GM12878 (cell line): Measurements from ENCODE around the gene THAP4. TPM values are rescaled to one million over a fixed set of nuclear protein-coding genes. Genes with fewer than 3 reads are reported as not detected.

Experiments used
- ATAC-seq: fragments of 200-7000 bp; cut with Tn5 transposase; 3 replicates; pipeline ENCODE4 v1.9.1; 2020; ENCODE audit warnings: mild to moderate bottlenecking, moderate library complexity
- BruUV-seq: library from RNA; stranded (reverse); fragments of 400-500 nt; replicated peaks from 2 replicates; lab custom pipeline; 2021; lab: Mats Ljungman, UMichigan
- CTCF ChIA-PET: fragments of 300-600 bp; sonication (Branson Sonifier 250); formaldehyde crosslinking; extraction: SDS; loops from one replicate; lab custom pipeline; 2021; ENCODE audit warnings: inconsistent platforms; lab: Yijun Ruan, JAX
- POLR2A ChIA-PET: fragments of 350-600 bp; formaldehyde crosslinking; extraction: SDS; loops from one replicate; lab custom pipeline; 2021; ENCODE audit warnings: inconsistent platforms; lab: Charles Lee
- RAD21 ChIA-PET: fragments of 300-600 bp; sonication (Branson Sonifier 250); formaldehyde crosslinking; loops from one replicate; lab custom pipeline; 2023; ENCODE audit warnings: antibody characterized with exemption; ENCODE audit not compliant: unreplicated experiment; lab: Charles Lee
- SMC1A ChIA-PET: fragments of 300-600 bp; sonication (Branson Sonifier 250); formaldehyde crosslinking; loops from one replicate; lab custom pipeline; 2023; ENCODE audit not compliant: unreplicated experiment, uncharacterized antibody; lab: Charles Lee
- DNase-seq: peaks from one replicate; pipeline ENCODE4 v3.0.0-alpha.2; 2011; ENCODE audit warnings: low read depth, low spot score
- FAIRE-seq: peaks from 3 replicates; lab custom pipeline; 2011; peaks lifted over from hg19 to GRCh38; lab: Jason Lieb, UNC
- H2AFZ ChIP-seq: 2 replicates; pipeline ENCODE4 v1.6.0; 2011; ENCODE audit warnings: low read depth, low read length, control low read depth; ENCODE audit not compliant: control insufficient read depth
- H3K27ac ChIP-seq: 2 replicates; pipeline ENCODE4 v1.5.1; 2011; ENCODE audit warnings: control low read depth; ENCODE audit not compliant: control insufficient read depth, insufficient read depth
- H3K27me3 ChIP-seq, 2 experiments: replicated peaks in 1 of 2; 2 replicates each; pipeline versions ENCODE4 v1.6.0 to v1.6.1; 2011; ENCODE audit warnings: low read length in 1 of 2; ENCODE audit not compliant: control insufficient read depth in 2 of 2, insufficient read depth in 2 of 2
- H3K36me3 ChIP-seq, 2 experiments: 2 replicates each; pipeline ENCODE4 v1.5.1; 2011; ENCODE audit warnings: low read length in 1 of 2; ENCODE audit not compliant: control insufficient read depth in 2 of 2, insufficient read depth in 2 of 2
- H3K4me1 ChIP-seq: 2 replicates; pipeline ENCODE4 v1.6.1; 2011; ENCODE audit warnings: mild to moderate bottlenecking, low read length, moderate library complexity, mixed read lengths; ENCODE audit not compliant: control insufficient read depth, insufficient read depth
- H3K4me2 ChIP-seq: 2 replicates; pipeline ENCODE4 v1.6.0; 2011; ENCODE audit warnings: control low read depth; ENCODE audit not compliant: control insufficient read depth, insufficient read depth
- H3K4me3 ChIP-seq: fragments of 200-600 bp; sonication (generic); 2 replicates; pipeline ENCODE4 v1.5.1; 2016
- H3K79me2 ChIP-seq: 2 replicates; pipeline ENCODE4 v1.6.0; 2011; ENCODE audit warnings: low read length; ENCODE audit not compliant: control insufficient read depth, insufficient read depth
- H3K9ac ChIP-seq: 2 replicates; pipeline ENCODE4 v1.8.0; 2011; ENCODE audit warnings: low read length, control low read depth, mixed read lengths; ENCODE audit not compliant: control insufficient read depth, insufficient read depth
- H3K9me3 ChIP-seq: replicated peaks from 3 replicates; pipeline ENCODE4 v1.5.1; 2011; ENCODE audit warnings: mild to moderate bottlenecking, low read length; ENCODE audit not compliant: control insufficient read depth, insufficient read depth
- H4K20me1 ChIP-seq: 2 replicates; pipeline ENCODE4 v1.6.0; 2011; ENCODE audit not compliant: control insufficient read depth, insufficient read depth
- CBFB ChIP-seq: IDR thresholded peaks from 2 replicates; pipeline ENCODE4 v1.6.1; 2016; ENCODE audit warnings: antibody characterized with exemption, low read depth
- CBX3 ChIP-seq: fragments of 200-600 bp; sonication (generic); IDR thresholded peaks from 2 replicates; pipeline ENCODE4 v1.6.1; 2016; ENCODE audit warnings: low read depth, borderline replicate concordance
- E2F8 ChIP-seq: fragments of 450-650 bp; IDR thresholded peaks from 2 replicates; pipeline ENCODE4 v1.6.1; 2018; ENCODE audit warnings: mild to moderate bottlenecking, low read depth, moderate library complexity; ENCODE audit not compliant: partially characterized antibody
- MTA2 ChIP-seq: fragments of 450-650 bp; IDR thresholded peaks from 2 replicates; pipeline ENCODE4 v1.6.1; 2016; ENCODE audit warnings: low read depth, mild to moderate bottlenecking, moderate library complexity
- POLR2A ChIP-seq: IDR thresholded peaks from 2 replicates; pipeline ENCODE4 v1.6.1; 2011; ENCODE audit warnings: low read depth, mild to moderate bottlenecking, low read length
- YY1 ChIP-seq: IDR thresholded peaks from 2 replicates; pipeline ENCODE4 v1.6.1; 2011; ENCODE audit warnings: low read depth, mild to moderate bottlenecking, low read length
- WGBS: methylation state at CpG from one replicate; pipeline ENCODE4 v1.1.6; 2016; ENCODE audit warnings: low lambda C conversion rate; ENCODE audit not compliant: insufficient replicate concordance, insufficient coverage; ENCODE audit errors: missing lambda C conversion rate; 5-methylcytosine and 5-hydroxymethylcytosine counted together
- in situ Hi-C: fragments of 300-500 bp; cut with MboI; formaldehyde crosslinking; loops from 9 replicates; pipeline ENCODE4 v1.14.3; 2018; ENCODE audit warnings: mixed read lengths
- intact Hi-C: fragments of 100-400 bp; cut with micrococcal nuclease; formaldehyde crosslinking; loops from one replicate; pipeline ENCODE4 v1.14.2; 2022; ENCODE audit not compliant: unreplicated experiment
- polyA plus RNA-seq, 11 experiments: library from polyadenylated mRNA; depleted of rRNA in 4 of 11; unstranded in 6 of 11; stranded (reverse) in 5 of 11; fragments of >200 nt; fragmentation: Nextera tagmentation in 4 of 11; fragmentation: Illumina TruSeq in 1 of 11; extraction: Ambion mirVana in 4 of 11; extraction: Trizol in 1 of 11; gene quantifications; 1 replicate in 1 of 11; 2 replicates in 10 of 11; pipeline versions ENCODE4 v1.2.1 to v1.2.3, GENCODE V29; 2011 to 2016; ENCODE audit warnings: inconsistent platforms in 2 of 11, missing spikeins in 2 of 11, low read depth in 1 of 11
- total RNA-seq, 4 experiments: library from RNA; depleted of rRNA in 3 of 4; stranded (reverse); fragments of >200 nt in 3 of 4; fragmentation: Illumina TruSeq in 1 of 4; extraction: Trizol in 1 of 4; gene quantifications; 2 replicates each; pipeline versions ENCODE4 v1.2.1 to v1.2.3, GENCODE V29; 2013 to 2021

THAP4 gene
- total and polyA plus RNA-seq, 10 of the 15 experiments (the other 5 are each of a cell fraction or from before 2014, with no cell fraction given) = 12.9 to 67.7 (median 44.5) TPM

DNA sequence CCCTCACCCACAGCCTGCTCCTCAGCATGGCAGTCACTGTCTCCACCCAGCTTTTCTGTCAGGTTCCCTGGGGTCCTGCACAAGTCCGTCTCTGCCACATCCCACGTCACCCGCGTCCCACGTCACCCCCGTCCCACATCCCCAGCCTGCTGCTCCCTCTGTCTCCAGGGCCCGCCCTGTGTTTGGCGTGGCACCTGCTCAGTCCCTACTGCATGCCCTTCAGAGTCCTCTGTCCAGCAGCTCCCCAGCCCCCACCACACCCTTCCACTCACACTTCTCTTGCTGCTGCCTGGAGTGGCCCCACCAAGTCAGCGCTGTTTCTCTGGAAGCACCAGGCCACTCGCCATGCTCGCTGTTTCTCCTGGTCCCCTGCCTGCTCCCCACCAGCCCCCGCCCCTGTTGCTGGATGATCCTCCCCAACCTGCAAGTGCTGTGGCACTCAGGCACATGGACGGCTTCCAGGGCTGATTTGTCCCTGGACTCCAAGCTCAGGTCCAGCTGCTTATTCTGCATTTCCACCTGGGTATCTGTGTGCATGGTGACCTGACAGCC lies 19.3 kb upstream of the THAP4 start:
- no peak overlapping the region for H3K4me3 ChIP-seq
- no TSS peak for BruUV-seq
- H3K79me2 ChIP-seq = no peaks in the 10 kb centered on the region
- ChIA-PET POLR2A (no interaction called here), SMC1A (no interaction called here), CTCF (no interaction called here), RAD21 (interaction anchor here (0.9 kb wide), 1 partner anchor 222 kb away, joined by 3 read pairs; no protein-coding TSS in a partner anchor)
- no peak overlapping the region for H3K4me2 ChIP-seq
- DNase-seq (no peak), FAIRE-seq (no peak), ATAC-seq (no peak)
- TF ChIP-seq YY1 (no peak), MTA2 (no peak), POLR2A (peak; percentile 47; the same call in 1 of the 2 replicates), E2F8 (no peak), CBFB (no peak), CBX3 (no peak)
- in situ Hi-C loops (loop anchor here (10.0 kb wide), 1 partner anchor 801 kb away; no protein-coding TSS in a partner anchor), intact Hi-C loops (no loop called here)
- H3K27me3 ChIP-seq = no peaks in the 10 kb centered on the region
- H3K27ac ChIP-seq = no peak overlapping the region
- H3K4me1 ChIP-seq = no peaks in the 10 kb centered on the region
- no peaks in the 10 kb centered on the region for H4K20me1 ChIP-seq
- H3K36me3 ChIP-seq = peaks cover 14 to 44% of the 10 kb centered on the region in 2 experiments
- H3K9ac ChIP-seq = no peak overlapping the region
- no peaks in the 10 kb centered on the region for H3K9me3 ChIP-seq
- H2AFZ ChIP-seq = no peak overlapping the region
- 97% methylated on average over 13 of the region's 13 CpGs for WGBS
